Upper lobe of left lung (tissue), 4 donors: Measurements from ENCODE around the gene TLE3.

Experiments used
- EP300 ChIP-seq, 4 donors: sonication (generic); formaldehyde crosslinking; IDR thresholded peaks; one replicate each; pipeline ENCODE4 v1.5.1; 2017; ENCODE audit warnings: antibody characterized with exemption in 4 of 4, control low read depth in 2 of 4
- TF ChIP-seq, protein P1 (sequence below), 6 experiments: fragments of 450-650 bp in 4 of 6; fragments of 200-600 bp in 2 of 6; sonication (generic) in 2 of 6; IDR thresholded peaks; one replicate each; pipeline ENCODE4 v1.5.1; 2016 to 2019; ENCODE audit warnings: antibody characterized with exemption in 6 of 6

DNA sequence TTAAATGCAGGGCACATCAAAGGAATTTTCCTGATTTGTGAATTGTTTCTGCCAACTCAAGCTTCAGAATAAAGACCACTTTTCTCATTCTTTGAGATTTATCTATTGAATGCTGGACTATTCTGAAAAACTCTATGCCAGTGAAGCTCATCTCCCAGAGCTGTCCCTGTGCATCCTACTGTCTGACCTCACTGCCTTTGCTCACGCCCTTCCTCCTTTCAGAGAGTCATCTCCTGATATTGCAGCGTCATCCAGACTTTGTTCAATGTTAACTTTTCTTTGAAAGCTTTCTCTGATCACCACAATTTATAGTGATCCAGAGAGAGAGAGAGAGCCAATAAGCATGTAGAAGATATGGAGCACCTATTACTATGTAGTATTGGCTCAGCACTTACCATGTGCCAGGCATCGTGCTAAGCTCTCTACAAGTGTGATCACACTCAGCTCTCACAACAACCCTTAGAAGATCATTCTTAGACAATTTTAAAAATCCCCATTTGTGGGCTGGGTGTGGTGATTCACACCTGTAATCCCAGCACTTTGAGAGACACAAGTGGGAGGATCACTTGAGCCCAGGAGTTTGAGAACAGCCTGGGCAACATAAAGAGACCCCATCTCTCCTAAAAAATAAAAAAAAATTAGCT is 30.2 kb upstream of the TLE3 start:
- TF ChIP-seq EP300 (IDR thresholded peaks at IDR 0.05), result no peak
- TF ChIP-seq, protein P1, sequence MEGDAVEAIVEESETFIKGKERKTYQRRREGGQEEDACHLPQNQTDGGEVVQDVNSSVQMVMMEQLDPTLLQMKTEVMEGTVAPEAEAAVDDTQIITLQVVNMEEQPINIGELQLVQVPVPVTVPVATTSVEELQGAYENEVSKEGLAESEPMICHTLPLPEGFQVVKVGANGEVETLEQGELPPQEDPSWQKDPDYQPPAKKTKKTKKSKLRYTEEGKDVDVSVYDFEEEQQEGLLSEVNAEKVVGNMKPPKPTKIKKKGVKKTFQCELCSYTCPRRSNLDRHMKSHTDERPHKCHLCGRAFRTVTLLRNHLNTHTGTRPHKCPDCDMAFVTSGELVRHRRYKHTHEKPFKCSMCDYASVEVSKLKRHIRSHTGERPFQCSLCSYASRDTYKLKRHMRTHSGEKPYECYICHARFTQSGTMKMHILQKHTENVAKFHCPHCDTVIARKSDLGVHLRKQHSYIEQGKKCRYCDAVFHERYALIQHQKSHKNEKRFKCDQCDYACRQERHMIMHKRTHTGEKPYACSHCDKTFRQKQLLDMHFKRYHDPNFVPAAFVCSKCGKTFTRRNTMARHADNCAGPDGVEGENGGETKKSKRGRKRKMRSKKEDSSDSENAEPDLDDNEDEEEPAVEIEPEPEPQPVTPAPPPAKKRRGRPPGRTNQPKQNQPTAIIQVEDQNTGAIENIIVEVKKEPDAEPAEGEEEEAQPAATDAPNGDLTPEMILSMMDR (IDR thresholded peaks at IDR 0.05), result no peak
